ENCODE results near the gene SCN8A. TPM values are rescaled to one million over a fixed set of nuclear protein-coding genes. Genes with fewer than 3 reads are reported as not detected.

The SCN8A gene
- total RNA-seq, 3 donors from 2014 or later (not counting 1 experiment from before 2014, with no cell fraction given), result 0.42 to 0.66 (median 0.65) TPM

DNA sequence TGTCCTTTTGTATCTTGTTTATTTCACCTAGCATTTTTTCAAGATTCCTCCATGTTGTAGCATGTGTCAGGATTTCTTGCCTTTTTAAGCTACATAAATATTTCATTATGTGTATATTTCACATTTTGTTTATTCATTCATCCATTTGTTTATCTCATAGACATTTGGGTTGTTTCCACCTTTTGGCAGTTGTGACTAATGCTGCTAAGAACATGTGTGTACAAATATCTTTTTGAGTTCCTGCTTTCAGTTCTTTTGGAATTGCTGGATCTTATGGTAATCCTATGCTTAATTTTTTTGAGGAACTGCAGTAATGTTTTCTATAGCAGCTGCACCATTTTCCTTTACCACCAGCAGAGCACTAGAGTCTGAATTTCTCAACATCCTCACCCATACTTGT is 62.4 kb downstream of the SCN8A start:
- Mint-ChIP-seq H3K27me3 (ENCODE audit: low read depth in 2 of 2) (peaks cover 23 to 60% of the 10 kb centered on the region in 2 donors), H3K4me3 (no peak overlapping the region), H3K36me3 (no peaks in the 10 kb centered on the region), H3K4me1 (no peaks in the 10 kb centered on the region), H3K9me3 (no peaks in the 10 kb centered on the region), H3K27ac (no peak overlapping the region)
- DNase-seq (no peak), ATAC-seq (no peak)
- TF ChIP-seq, protein P1, sequence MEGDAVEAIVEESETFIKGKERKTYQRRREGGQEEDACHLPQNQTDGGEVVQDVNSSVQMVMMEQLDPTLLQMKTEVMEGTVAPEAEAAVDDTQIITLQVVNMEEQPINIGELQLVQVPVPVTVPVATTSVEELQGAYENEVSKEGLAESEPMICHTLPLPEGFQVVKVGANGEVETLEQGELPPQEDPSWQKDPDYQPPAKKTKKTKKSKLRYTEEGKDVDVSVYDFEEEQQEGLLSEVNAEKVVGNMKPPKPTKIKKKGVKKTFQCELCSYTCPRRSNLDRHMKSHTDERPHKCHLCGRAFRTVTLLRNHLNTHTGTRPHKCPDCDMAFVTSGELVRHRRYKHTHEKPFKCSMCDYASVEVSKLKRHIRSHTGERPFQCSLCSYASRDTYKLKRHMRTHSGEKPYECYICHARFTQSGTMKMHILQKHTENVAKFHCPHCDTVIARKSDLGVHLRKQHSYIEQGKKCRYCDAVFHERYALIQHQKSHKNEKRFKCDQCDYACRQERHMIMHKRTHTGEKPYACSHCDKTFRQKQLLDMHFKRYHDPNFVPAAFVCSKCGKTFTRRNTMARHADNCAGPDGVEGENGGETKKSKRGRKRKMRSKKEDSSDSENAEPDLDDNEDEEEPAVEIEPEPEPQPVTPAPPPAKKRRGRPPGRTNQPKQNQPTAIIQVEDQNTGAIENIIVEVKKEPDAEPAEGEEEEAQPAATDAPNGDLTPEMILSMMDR (IDR thresholded peaks at IDR 0.05), result no peak
- no peaks in the 10 kb centered on the region for H3K36me3 ChIP-seq (ENCODE audit: control insufficient read depth, insufficient read depth, low read length)
- intact Hi-C loops (cut with micrococcal nuclease), result no loop called here
- H3K27me3 ChIP-seq (ENCODE audit: control insufficient read depth, insufficient read depth, low read length), result peaks cover 4% of the 10 kb centered on the region
- no peak overlapping the region for H3K27ac ChIP-seq (ENCODE audit: low read length)
- no peak overlapping the region for H3K4me3 ChIP-seq (ENCODE audit: low read length)
- no peaks in the 10 kb centered on the region for H3K4me1 ChIP-seq (ENCODE audit: control insufficient read depth, insufficient read depth, low read length)
- no peaks in the 10 kb centered on the region for H3K9me3 ChIP-seq (ENCODE audit: control insufficient read depth, insufficient read depth, low read length)

DNA sequence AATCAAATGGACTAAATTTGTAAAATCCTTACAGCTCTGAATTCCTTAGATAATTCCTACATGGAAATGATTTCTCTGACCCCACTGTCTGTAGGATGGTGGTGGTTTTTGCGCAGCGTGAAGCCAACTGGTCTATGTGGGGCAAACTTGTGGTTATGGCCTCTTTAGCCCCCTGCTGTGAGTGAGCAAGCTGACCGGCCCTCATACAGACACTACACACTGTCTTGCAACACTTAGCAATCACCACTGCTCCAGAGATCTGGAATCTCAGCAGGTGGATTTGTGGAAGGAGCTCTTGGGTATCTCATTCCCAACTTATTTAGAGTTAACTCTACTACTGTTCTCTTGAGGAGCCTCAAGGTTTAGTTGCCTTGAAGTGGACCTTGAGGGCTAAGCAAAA is 70.2 kb downstream of the SCN8A start:
- no peak overlapping the region for H3K4me3 ChIP-seq (ENCODE audit: low read length)
- H3K36me3 ChIP-seq (ENCODE audit: control insufficient read depth, insufficient read depth, low read length), result no peaks in the 10 kb centered on the region
- TF ChIP-seq, protein P1 (IDR thresholded peaks at IDR 0.05), result no peak
- DNase-seq, result no peak
- no peaks in the 10 kb centered on the region for H3K9me3 ChIP-seq (ENCODE audit: control insufficient read depth, insufficient read depth, low read length)
- H3K4me1 ChIP-seq (ENCODE audit: control insufficient read depth, insufficient read depth, low read length), result no peaks in the 10 kb centered on the region
- WGBS (ENCODE audit: insufficient coverage), result 96% methylated on average over 3 of the region's 3 CpGs
- Mint-ChIP-seq H3K4me1 (no peaks in the 10 kb centered on the region), H3K4me3 (no peak overlapping the region), H3K36me3 (no peaks in the 10 kb centered on the region), H3K27ac (no peak overlapping the region), H3K27me3 (ENCODE audit: low read depth in 2 of 2) (peaks cover 24 to 42% of the 10 kb centered on the region in 2 donors), H3K9me3 (no peaks in the 10 kb centered on the region)
- peaks cover 2% of the 10 kb centered on the region for H3K27me3 ChIP-seq (ENCODE audit: control insufficient read depth, insufficient read depth, low read length)
- intact Hi-C loops (cut with micrococcal nuclease), result no loop called here
- no peak overlapping the region for H3K27ac ChIP-seq (ENCODE audit: low read length)
- no peak for ATAC-seq

- intact Hi-C loops (cut with micrococcal nuclease), result no loop called here
- ATAC-seq, result no peak
- Mint-ChIP-seq H3K9me3 (no peaks in the 10 kb centered on the region), H3K36me3 (no peaks in the 10 kb centered on the region), H3K4me3 (no peak overlapping the region), H3K27ac (no peak overlapping the region), H3K27me3 (ENCODE audit: low read depth in 2 of 2) (peaks cover 19 to 36% of the 10 kb centered on the region in 2 donors), H3K4me1 (no peaks in the 10 kb centered on the region)
- H3K36me3 ChIP-seq (ENCODE audit: control insufficient read depth, insufficient read depth, low read length), result no peaks in the 10 kb centered on the region
- 92% methylated on average over 4 of the region's 4 CpGs for WGBS (ENCODE audit: insufficient coverage)
- H3K4me3 ChIP-seq (ENCODE audit: low read length), result no peak overlapping the region
- H3K4me1 ChIP-seq (ENCODE audit: control insufficient read depth, insufficient read depth, low read length), result no peaks in the 10 kb centered on the region
- no peaks in the 10 kb centered on the region for H3K9me3 ChIP-seq (ENCODE audit: control insufficient read depth, insufficient read depth, low read length)
- no peaks in the 10 kb centered on the region for H3K27me3 ChIP-seq (ENCODE audit: control insufficient read depth, insufficient read depth, low read length)
- TF ChIP-seq, protein P1 (IDR thresholded peaks at IDR 0.05), result no peak
- no peak overlapping the region for H3K27ac ChIP-seq (ENCODE audit: low read length)
- DNase-seq, result no peak
Measured at GRCh38 chr12:51661836-51662235, 70.8 kb downstream of the SCN8A start.

DNA sequence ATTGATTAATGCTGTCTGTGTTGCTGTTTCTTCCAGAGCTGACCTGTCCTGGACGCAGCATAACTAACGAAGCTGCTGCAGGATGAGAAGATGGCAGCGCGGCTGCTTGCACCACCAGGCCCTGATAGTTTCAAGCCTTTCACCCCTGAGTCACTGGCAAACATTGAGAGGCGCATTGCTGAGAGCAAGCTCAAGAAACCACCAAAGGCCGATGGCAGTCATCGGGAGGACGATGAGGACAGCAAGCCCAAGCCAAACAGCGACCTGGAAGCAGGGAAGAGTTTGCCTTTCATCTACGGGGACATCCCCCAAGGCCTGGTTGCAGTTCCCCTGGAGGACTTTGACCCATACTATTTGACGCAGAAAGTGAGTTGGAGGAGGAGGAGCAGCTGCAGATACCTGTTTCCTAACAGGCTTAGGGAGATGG is 71.7 kb downstream of the SCN8A start:
- H3K27me3 Mint-ChIP-seq (ENCODE audit: low read depth in 2 of 2), result peaks cover 16 to 31% of the 10 kb centered on the region in 2 donors
- TF ChIP-seq, protein P1 (IDR thresholded peaks at IDR 0.05), result no peak
- no peak overlapping the region for H3K27ac Mint-ChIP-seq
- H3K4me3 ChIP-seq (ENCODE audit: low read length), result no peak overlapping the region
- intact Hi-C loops (cut with micrococcal nuclease), result no loop called here
- no peaks in the 10 kb centered on the region for H3K4me1 Mint-ChIP-seq
- no peaks in the 10 kb centered on the region for H3K4me1 ChIP-seq (ENCODE audit: control insufficient read depth, insufficient read depth, low read length)
- no peaks in the 10 kb centered on the region for H3K36me3 Mint-ChIP-seq
- DNase-seq (no peak), ATAC-seq (no peak)
- H3K4me3 Mint-ChIP-seq, result no peak overlapping the region
- H3K9me3 ChIP-seq (ENCODE audit: control insufficient read depth, insufficient read depth, low read length), result no peaks in the 10 kb centered on the region
- no peak overlapping the region for H3K27ac ChIP-seq (ENCODE audit: low read length)
- no peaks in the 10 kb centered on the region for H3K36me3 ChIP-seq (ENCODE audit: control insufficient read depth, insufficient read depth, low read length)
- no peaks in the 10 kb centered on the region for H3K9me3 Mint-ChIP-seq
- WGBS (ENCODE audit: insufficient coverage), result 93% methylated on average over 11 of the region's 11 CpGs
- no peaks in the 10 kb centered on the region for H3K27me3 ChIP-seq (ENCODE audit: control insufficient read depth, insufficient read depth, low read length)
